GM12891 (cell line): ENCODE data around the gene TEX2.

Experiments
- PAX5 ChIP-seq: IDR thresholded peaks from 2 replicates; pipeline ENCODE4 v1.6.1; 2011; ENCODE audit warnings: low read length, moderate library complexity, mild to moderate bottlenecking; ENCODE audit not compliant: insufficient read depth, severe bottlenecking
- POLR2A ChIP-seq: IDR thresholded peaks from 2 replicates; pipeline ENCODE4 v1.6.1; 2011; ENCODE audit warnings: low read depth, low read length, control low read depth
- POLR2AphosphoS5 ChIP-seq: IDR thresholded peaks from 2 replicates; pipeline ENCODE4 v1.6.1; 2011; ENCODE audit warnings: low read depth, low read length, control low read depth
- POU2F2 ChIP-seq: IDR thresholded peaks from 2 replicates; pipeline ENCODE4 v1.6.1; 2011; ENCODE audit warnings: low read depth, mild to moderate bottlenecking, control low read depth, low read length, moderate library complexity
- SPI1 ChIP-seq: IDR thresholded peaks from 2 replicates; pipeline ENCODE4 v1.6.1; 2011; ENCODE audit warnings: low read depth, low read length, control low read depth
- TAF1 ChIP-seq: IDR thresholded peaks from 2 replicates; pipeline ENCODE4 v1.6.1; 2011; ENCODE audit warnings: low read depth, low read length, control low read depth

GRCh38 chr17:64158406-64158805 lies 104.7 kb downstream of the TEX2 start:
- no peak for TF ChIP-seq POLR2AphosphoS5
- TF ChIP-seq POLR2A: no peak
- TF ChIP-seq TAF1: no peak
- no peak for TF ChIP-seq SPI1
- TF ChIP-seq POU2F2: no peak
- no peak for TF ChIP-seq PAX5
